ENCODE data around the gene LOX.

Gene LOX

DNA sequence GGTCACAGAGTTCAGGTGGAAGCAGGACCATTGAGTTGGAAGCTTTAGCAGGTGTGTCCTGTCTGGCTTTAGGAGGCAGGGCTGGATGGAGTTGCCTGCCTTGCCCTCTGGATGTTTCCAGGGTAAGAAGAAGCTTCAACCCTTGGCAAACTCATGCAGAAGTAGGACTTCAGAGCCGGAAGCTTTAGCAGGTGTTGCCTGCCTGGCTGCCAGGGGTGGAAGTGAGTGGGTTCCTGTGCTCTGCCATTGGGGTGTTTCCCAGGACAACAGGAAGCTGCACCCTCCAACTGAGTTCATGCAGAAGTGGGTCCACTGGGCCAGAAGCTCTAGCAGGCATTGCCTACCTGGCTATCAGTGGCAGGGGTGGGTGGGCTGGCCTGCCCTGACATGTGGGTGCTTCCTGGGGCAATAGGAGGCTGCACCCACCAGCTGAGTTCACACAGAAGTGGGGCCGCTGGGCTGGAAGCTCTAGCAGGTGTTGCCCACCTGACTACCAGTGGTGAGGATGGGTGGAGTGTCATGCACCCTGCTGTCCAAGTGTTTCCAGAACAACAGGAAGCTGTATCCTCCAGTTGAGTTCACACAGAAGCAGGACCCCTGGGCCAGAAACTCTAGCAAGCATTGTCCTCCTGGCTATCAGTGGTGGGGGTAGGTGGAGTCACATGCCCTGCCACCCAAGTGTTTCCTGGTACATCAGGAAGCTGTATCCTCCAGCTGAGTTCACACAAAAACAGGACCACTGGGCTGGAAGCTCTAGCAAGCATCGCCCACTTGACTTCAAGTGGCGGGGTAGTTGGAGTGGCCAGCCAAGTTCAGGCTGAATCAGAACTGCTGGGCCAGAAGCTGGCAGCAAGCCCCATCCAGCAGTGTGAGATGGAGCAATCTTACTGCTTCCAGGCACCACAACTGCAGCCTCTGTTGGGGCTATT is 24.6 kb downstream of the LOX start:
- DNase-seq (ENCODE audit: low read depth): no peak

DNA sequence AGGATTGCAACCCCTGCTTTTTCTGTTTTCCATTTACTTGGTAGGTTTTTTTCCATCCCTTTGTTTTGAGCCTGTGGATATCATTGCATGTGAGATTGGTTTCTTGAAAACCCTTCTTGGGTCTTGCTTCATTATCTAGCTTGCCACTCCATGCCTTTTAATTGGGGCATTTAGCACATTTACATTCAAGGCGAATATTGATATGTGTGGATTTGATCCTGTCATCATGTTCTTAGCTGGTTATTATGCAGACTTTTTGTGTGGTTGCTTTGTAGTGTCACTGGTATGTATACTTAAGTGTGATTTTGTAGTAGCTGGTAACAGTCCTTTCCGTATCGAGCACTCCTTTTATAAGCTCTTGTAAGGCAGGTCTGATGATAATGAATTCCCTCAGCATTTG is 26.5 kb downstream of the LOX start:
- DNase-seq (ENCODE audit: low read depth): no peak

DNA sequence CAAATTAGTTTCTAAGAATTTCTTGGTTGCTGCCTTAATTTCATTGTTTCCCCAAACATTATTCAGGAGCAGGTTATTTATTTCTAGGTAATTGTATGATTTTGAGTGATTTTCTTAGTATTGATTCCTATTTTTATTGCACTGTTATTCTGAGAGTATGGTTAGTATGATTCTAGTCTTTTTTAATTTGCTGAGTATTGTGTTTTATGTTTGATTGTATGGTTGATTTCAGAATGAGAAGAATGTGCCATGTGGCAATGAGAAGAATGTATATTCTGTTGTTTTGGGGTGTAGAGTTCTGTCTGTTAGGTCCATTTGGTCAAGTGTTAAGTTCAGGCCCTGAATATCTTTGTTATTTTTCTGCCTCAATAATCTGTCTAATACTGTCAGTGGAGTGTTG is 27.1 kb downstream of the LOX start:
- no peak for DNase-seq (ENCODE audit: low read depth)

- DNase-seq (ENCODE audit: low read depth): no peak
Measured at GRCh38 chr5:122040636-122041302, 37.3 kb downstream of the LOX start.

DNA sequence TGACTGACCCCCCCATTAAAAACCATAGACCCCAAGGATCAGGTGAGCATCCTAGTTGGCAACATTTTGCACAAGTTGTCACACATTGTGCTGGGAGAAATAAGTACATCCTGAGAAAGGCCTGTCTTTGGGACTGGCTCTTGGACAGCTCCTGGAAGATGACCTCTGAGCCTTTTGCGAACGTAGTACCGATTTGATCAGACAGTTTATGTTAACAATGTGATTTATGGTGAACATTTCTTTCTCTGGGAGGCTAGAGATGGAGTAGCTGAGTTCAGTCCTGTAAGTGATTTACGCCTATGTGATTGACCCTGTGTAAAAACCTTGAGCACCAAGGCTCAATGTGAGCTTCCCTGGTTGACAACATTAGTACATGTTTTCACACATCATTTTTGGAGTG is 41.7 kb downstream of the LOX start:
- DNase-seq (ENCODE audit: low read depth): no peak

DNA sequence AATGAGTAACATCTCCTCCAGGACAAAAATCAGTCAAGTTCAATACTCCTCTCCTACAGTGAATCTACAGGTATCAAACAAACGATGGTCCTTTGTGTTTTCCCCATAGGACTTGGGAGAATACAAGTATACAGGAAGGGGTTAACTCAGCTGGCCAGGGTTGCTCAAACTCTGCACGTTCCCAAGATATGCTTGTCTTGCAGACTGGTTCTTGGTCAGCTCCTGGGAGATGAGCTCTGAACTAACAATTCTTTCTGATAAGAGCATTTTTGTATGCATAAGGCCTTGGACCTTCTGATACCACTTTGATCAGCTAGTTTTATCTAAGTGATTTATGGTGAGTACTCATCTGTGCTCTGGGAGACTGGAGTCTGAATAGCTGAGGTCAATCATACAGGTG is 42.1 kb downstream of the LOX start:
- DNase-seq (ENCODE audit: low read depth): no peak

DNA sequence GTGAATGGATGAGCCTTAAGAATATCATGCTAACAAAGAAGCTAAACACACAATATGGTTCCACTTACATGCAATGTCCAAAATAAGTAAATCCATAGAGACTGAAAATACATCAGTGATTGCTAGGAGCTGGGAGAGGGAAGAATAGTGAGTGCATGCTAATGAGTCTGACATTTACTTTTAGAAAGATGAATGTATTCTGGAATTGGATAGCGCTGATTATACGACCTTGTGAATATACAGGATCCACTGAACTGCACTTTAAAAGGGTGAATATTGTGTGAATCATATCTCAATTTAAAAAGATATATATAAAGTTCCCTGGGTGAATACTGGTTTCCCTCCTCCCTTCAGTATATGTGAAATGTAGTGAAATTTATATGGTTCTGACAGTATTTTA is 46.2 kb downstream of the LOX start:
- DNase-seq (ENCODE audit: low read depth): no peak

- no peak for DNase-seq (ENCODE audit: low read depth)
Measured at GRCh38 chr5:122030251-122030650, 47.8 kb downstream of the LOX start.

DNA sequence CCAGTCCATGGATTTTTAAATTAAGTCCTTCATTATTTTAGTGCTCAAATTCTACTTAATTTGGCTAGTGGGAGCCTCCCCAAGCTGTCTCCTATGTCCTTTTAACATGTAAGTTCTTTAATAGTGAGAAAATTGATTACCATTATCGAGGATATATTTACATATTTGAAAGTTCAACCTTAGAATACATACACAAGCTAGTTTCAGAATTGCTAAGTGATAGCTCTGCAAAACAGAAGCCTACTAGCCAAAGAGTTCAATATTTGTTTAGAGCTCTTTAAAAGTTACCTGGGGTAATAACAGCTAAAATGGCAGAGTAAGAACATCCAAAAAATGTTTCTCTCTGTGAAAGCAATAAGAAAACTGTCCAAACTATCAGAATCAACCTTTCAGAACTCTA is 48.2 kb downstream of the LOX start:
- no peak for DNase-seq (ENCODE audit: low read depth)

DNA sequence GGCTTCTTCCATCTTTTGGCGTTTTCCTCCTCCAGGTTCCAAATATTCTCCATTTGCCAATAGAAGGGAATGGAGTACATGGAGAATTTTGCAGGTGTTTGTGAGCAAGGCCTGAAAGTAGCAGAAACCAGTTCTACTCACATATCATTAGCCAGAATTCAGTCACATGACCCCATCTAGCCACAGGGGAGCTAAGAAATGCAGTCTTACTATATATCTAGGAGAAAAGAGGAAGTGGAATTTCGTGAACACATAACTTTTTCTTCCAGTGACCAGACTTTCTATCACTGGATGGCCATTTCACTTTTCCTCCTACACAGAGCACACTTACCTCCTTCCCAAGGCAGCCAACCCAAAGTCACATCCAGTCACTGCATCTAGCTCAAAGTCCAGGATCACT is 55.1 kb downstream of the LOX start:
- DNase-seq (ENCODE audit: low read depth): no peak

GRCh38 chr5:122019919-122020590 is 58.0 kb downstream of the LOX start:
- no peak for DNase-seq (ENCODE audit: low read depth)

GRCh38 chr5:122015471-122015870 is 62.6 kb downstream of the LOX start:
- no peak for DNase-seq (ENCODE audit: low read depth)

DNA sequence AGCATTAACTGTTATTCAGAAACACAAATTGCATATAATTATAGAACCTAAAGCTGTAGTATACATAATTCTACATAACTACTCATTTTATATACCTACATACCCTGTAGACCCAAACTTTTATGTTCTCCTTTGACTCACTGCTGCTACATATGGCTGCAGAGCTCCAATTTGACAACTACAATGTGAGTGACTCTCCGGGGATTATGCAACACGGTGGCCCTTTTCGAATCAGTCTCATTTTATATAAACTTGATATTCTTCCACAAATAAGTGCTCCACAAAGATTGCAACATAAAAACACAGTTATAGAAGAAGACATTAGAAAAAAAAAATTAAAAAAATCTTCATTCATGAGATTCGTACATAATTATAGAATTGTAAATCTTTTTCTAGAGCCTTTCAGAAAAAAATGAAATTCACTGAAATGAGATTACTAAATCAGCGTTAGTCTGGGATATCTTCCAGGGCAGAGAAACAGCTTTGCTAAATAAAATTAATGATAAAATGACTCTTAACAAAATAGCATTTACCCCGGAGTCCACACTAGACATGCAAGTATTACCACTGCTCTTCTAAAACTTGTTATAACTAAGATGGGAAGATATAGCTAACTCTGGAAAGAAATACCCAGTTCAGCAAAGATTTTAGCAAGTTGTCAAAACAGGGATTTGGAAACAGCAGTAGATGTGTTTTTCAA is 63.7 kb downstream of the LOX start:
- no peak for DNase-seq (ENCODE audit: low read depth)

All from T follicular helper cell (primary cell).